Mononuclear cell (primary cell): Measurements from ENCODE around the gene SGO2. TPM values are rescaled to one million over a fixed set of nuclear protein-coding genes. Genes with fewer than 3 reads are reported as not detected.
"Not testable (repeated sequence)": the region's sequence is repeated elsewhere in the genome, so short reads cannot be mapped to it uniquely, and the experiment has no call there.

Experiments used
- H3K27me3 ChIP-seq: 2 replicates; pipeline ENCODE4 v1.6.0; 2011; ENCODE audit warnings: low read length, control low read depth; ENCODE audit not compliant: insufficient read depth
- H3K4me1 ChIP-seq: 2 replicates; pipeline ENCODE4 v1.5.1; 2011; ENCODE audit warnings: mild to moderate bottlenecking, low read length, control low read depth; ENCODE audit not compliant: insufficient read depth
- H3K4me3 ChIP-seq: 2 replicates; pipeline ENCODE4 v1.5.1; 2011; ENCODE audit warnings: mild to moderate bottlenecking, low read length, moderate library complexity
- H3K9me3 ChIP-seq: 2 replicates; pipeline ENCODE4 v1.5.1; 2011; ENCODE audit warnings: low read depth, mild to moderate bottlenecking, control low read depth, low read length
- total RNA-seq: library from RNA; depleted of rRNA; stranded (reverse); fragments of >200 nt; gene quantifications from one replicate; pipeline ENCODE4 v1.2.3, GENCODE V29; 2012

Gene SGO2
- total RNA-seq, 1 donor: 2.1 TPM

- Histone ChIP-seq H3K4me1 (no peaks in the 10 kb centered on the region), H3K4me3 (no peak overlapping the region), H3K9me3 (no peaks in the 10 kb centered on the region), H3K27me3 (no peaks in the 10 kb centered on the region)
These were observed 14.8 kb downstream of the SGO2 start for GRCh38 chr2:200540793-200541192.

DNA sequence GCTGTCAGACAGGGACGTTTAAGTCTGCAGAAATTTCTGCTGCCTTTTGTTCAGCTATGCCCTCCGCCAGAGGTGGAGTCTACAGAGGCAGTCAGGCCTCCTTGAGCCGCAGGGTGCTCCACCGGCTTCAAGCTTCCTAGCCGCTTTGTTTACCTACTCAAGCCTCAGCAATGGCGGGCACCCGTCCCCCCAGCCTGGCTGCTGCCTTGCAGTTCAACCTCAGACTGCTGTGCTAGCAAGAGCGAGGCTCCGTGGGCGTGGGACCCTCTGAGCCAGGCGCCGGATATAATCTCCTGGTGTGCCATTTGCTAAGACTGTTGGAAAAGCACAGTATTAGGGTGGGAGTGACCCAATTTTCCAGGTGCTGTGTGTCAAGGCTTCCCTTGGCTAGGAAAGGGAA lies 40.6 kb downstream of the SGO2 start:
- not testable (repeated sequence) for H3K27me3 ChIP-seq, H3K9me3 ChIP-seq, H3K4me3 ChIP-seq, H3K4me1 ChIP-seq

GRCh38 chr2:200567932-200568331 lies 41.9 kb downstream of the SGO2 start:
- no peaks in the 10 kb centered on the region for H3K27me3 ChIP-seq
- no peaks in the 10 kb centered on the region for H3K4me1 ChIP-seq
- no peaks in the 10 kb centered on the region for H3K9me3 ChIP-seq
- H3K4me3 ChIP-seq: no peak overlapping the region

DNA sequence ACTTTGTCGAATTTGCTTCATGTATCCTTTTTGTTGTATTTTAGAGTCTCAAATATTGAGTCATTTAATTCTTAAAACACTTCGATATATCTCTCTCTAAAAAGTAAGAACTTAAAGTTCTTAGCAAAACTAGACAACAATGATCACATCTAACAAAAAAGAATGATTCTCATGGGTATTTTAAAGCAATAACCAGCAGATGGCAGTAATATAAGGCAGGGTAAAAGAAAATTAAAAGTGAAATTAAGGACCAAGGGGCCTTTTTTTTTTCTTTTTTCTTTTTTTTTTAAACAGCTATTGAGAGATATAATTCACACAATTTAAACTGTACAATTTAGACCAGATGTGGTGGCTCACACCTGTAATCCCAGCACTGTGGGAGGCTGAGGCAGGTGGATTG lies 50.0 kb downstream of the SGO2 start:
- no peaks in the 10 kb centered on the region for H3K27me3 ChIP-seq
- no peaks in the 10 kb centered on the region for H3K4me1 ChIP-seq
- H3K9me3 ChIP-seq: no peaks in the 10 kb centered on the region
- no peak overlapping the region for H3K4me3 ChIP-seq

DNA sequence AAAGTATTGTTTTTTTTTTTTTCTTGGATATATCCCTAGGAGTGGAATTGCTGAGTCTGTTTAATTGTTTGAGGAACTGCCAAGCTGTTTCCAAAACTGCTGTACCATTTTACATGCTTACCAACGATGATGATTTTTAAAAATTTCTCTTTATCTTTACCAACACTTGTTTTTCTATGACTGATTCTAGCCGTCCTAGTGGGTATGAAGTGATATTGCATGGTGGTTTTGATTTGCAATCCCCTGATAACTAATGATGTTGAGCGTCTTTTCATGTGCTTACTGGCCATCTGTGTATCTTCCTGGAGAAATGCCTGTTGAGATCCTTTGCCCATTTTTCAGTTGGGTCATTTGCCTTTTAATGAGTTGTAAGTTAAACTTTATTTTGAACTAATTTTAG lies 51.0 kb downstream of the SGO2 start:
- Histone ChIP-seq H3K27me3 (no peaks in the 10 kb centered on the region), H3K4me3 (no peak overlapping the region), H3K4me1 (no peaks in the 10 kb centered on the region), H3K9me3 (no peaks in the 10 kb centered on the region)

DNA sequence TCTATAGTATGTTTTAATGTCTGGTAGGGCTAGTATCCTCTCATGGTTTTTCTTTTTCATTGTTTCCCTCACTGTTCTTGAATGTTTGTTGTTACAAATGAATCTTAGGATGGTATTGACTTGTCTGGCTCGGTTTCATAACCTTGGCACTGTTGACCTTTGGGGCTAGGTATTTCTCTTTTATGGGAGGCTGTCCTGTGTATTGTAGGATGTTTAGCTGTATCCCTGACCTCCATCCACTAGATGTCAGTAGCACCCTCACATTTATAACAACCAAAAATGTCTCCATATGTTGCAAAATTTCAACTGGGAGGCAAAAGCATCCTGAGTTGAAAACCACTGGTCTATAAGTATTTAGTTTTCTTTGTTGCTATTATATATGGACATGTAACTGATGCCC lies 52.8 kb downstream of the SGO2 start:
- H3K27me3 ChIP-seq: no peaks in the 10 kb centered on the region
- H3K4me3 ChIP-seq: no peak overlapping the region
- H3K9me3 ChIP-seq: no peaks in the 10 kb centered on the region

GRCh38 chr2:200584639-200585038 lies 58.6 kb downstream of the SGO2 start:
- Histone ChIP-seq H3K9me3 (no peaks in the 10 kb centered on the region), H3K27me3 (no peaks in the 10 kb centered on the region), H3K4me3 (no peak overlapping the region), H3K4me1 (peaks cover 11% of the 10 kb centered on the region)

More for the DNA sequence above, 52.8 kb downstream of the SGO2 start:
- H3K4me1 ChIP-seq: no peaks in the 10 kb centered on the region

GRCh38 chr2:200585340-200585729 lies 59.3 kb downstream of the SGO2 start:
- peak overlapping the region; percentile 41 for H3K4me3 ChIP-seq
- H3K4me1 ChIP-seq: peaks cover 11% of the 10 kb centered on the region
- no peaks in the 10 kb centered on the region for H3K9me3 ChIP-seq
- H3K27me3 ChIP-seq: no peaks in the 10 kb centered on the region

DNA sequence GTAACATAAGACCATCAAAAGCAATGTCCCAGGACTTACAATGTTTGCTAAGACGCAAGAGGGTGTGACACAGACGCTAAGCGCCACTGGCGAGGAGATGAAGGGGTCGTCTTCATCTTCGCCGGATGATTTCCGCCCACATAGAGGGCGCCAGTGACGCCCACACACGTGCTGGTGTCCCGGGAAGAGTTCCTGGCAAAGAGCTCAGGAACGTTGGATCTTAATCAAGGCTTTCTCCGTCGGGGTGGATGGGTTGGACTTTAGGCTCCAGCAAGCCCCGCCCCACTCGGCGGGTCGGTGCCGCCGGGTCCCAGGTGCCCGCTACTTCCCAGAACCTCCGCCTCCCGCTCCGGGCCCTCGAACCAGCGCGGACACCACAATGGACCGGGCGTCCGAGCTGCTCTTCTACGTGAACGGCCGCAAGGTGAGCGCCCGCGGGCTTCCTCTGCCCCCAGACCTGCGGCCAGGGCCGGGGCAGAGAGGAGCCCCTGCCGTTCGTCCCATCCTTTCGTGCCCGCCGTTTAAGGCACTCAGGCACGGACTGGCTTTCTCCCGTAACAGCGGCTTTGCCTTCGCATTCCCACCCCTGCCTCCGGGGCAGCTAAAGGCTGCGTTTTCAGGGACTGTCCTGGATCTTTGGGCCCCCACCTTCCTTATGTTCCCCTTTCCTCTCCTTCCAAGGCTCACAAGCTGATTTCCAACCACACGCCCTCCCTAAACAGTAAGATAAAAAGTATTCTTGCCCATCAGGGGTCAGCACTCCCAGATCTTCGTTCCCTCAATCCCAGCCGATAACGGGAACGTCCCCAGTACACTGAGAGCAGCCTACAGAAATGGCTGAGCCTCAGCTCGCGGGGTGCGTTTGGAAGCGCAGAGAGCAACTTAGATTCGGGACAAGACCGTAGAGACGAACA lies 60.0 kb downstream of the SGO2 start, which contains the start of gene AOX1:
TSS of gene AOX1 (plus strand) at position 285 of the 914 bp plus-strand sequence. CDS start at position 380, 95 bp downstream.
- Histone ChIP-seq H3K4me1 (peaks cover 11% of the 10 kb centered on the region), H3K9me3 (no peaks in the 10 kb centered on the region), H3K4me3 (peak within 1 kb of the TSS; percentile 41), H3K27me3 (no peaks in the 10 kb centered on the region)

DNA sequence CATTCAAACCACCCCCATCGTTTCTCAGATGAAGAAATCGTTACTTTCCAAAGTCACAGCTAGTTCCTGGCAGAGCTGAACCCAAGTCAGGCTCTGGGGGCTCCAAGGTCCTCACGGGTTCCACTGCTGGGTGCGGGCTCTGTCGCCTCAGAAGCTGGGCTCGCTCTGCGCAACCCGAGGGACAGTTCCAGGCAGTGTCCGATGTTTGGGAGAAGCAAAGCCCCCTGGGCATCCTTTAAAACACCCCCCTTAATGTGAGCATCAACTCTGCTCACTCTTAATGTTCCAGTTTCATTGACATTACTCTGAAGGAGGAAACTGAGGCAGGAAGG lies 60.6 kb downstream of the SGO2 start:
- Histone ChIP-seq H3K4me1 (peaks cover 11% of the 10 kb centered on the region), H3K4me3 (no peak overlapping the region), H3K9me3 (no peaks in the 10 kb centered on the region), H3K27me3 (no peaks in the 10 kb centered on the region)

DNA sequence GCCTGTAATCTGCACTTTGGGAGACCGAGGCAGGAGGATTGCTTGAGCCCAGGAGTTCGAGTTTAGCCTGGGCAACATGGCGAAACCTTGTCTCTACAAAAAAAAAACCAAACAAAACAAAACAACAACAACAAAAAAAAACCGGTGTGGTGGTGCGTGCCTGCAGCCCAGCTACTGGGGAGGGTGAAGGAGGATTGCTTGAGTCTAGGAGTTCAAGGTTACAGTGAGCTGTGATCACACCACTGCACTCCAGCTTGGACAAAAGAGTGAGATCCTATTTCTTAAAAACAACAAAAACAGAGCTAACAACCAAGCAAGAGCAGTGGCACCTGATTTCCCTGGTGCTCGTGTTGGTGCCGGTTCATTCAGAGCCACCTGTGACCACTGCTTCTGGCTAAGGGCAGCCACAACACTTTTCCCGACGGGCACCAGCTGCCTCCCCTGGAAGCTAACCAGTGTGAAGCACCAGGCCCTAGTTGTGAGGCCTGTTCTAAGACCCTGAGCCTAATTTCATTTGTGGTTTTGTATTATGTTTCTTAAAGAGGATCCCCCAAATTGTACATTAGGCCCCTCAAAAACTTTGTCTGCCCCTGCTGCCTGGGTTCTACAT lies 61.1 kb downstream of the SGO2 start:
- Histone ChIP-seq H3K4me3 (no peak overlapping the region), H3K27me3 (no peaks in the 10 kb centered on the region), H3K4me1 (peaks cover 11% of the 10 kb centered on the region), H3K9me3 (no peaks in the 10 kb centered on the region)

GRCh38 chr2:200588076-200588678 lies 62.2 kb downstream of the SGO2 start:
- Histone ChIP-seq H3K9me3 (no peaks in the 10 kb centered on the region), H3K4me1 (peaks cover 11% of the 10 kb centered on the region), H3K4me3 (no peak overlapping the region), H3K27me3 (no peaks in the 10 kb centered on the region)

GRCh38 chr2:200590090-200590489 lies 64.1 kb downstream of the SGO2 start:
- H3K9me3 ChIP-seq: no peaks in the 10 kb centered on the region
- peaks cover 11% of the 10 kb centered on the region for H3K4me1 ChIP-seq
- H3K27me3 ChIP-seq: no peaks in the 10 kb centered on the region
- H3K4me3 ChIP-seq: no peak overlapping the region

- Histone ChIP-seq H3K4me1 (peaks cover under 1% of the 10 kb centered on the region), H3K9me3 (no peaks in the 10 kb centered on the region), H3K4me3 (no peak overlapping the region), H3K27me3 (no peaks in the 10 kb centered on the region)
These were observed 65.3 kb downstream of the SGO2 start for GRCh38 chr2:200591308-200591707.

DNA sequence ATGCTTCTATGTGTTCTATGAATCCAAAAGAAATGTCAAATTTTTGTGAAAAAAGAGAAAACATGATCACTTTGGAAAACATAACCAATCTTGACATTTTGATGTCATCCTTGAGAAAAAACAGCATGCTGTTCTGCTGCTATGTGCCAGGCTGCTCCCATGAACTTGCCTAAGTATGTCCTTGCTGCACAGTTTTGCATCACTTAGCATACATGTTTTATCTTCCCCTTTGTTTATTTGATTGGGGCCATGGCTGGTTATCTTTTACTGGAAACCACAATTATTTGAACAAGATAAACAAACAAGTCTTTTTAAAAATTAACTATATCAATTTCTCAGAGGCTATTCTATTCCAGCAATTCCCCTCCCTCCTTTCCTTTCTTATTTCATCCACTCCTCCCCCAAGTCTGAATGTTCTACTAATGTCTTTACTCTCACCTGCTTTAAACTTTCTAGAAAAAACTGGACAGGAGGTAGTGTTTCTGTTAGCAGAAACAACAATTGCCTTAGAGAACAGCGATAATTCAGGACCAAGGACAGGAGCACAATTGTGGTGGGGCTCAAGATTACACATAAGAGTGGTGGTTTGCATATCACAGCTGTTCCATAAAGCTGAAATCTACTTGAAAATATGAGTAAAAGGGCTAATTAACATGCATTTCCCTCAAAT lies 66.5 kb downstream of the SGO2 start:
- H3K9me3 ChIP-seq: no peaks in the 10 kb centered on the region
- no peaks in the 10 kb centered on the region for H3K27me3 ChIP-seq
- no peaks in the 10 kb centered on the region for H3K4me1 ChIP-seq
- H3K4me3 ChIP-seq: no peak overlapping the region
